SK-N-MC (cell line): ENCODE measurements around the gene RNF38.

Experiments used
- EZH2 ChIP-seq: fragments of 200-600 bp; sonication (generic); IDR thresholded peaks from one replicate; pipeline ENCODE4 v1.6.1; 2017; ENCODE audit warnings: antibody characterized with exemption
- FOXP2 ChIP-seq: optimal IDR thresholded peaks from 2 replicates; pipeline ENCODE3; 2011; ENCODE audit warnings: mild to moderate bottlenecking, moderate library complexity; ENCODE audit not compliant: insufficient read depth; ENCODE audit errors: extremely low read length, control extremely low read depth
- POLR2AphosphoS5 ChIP-seq: IDR thresholded peaks from 2 replicates; pipeline ENCODE4 v1.6.1; 2012; ENCODE audit warnings: mild to moderate bottlenecking, low read depth, low read length, borderline replicate concordance

DNA sequence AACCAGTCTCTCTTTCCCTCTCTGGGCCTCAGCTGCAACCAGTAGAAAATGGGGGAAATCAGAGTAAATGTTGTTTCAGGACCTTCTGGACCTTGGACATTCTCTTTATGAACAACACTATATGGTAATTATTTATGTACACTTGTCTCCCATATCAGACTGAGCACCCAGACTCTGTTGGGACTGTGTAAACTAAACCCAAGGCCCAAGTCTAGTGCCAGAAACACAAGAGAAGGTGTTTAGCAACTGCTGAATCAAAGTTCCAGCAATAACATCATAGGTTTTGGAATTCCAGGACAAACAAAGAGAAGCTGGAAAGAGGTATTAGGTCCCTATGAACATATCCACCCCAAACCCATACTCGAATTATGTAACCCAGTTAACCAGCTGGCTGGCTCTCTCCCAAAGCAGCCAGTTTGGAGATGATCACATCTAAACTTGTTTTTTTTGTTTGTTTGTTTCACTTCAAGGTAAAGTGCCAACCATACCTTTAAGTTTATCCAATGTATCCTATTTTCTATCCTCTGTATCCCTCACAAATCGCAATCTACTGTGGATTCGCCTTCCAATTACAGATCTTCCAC, 1.9 kb upstream of the RNF38 start:
- TF ChIP-seq POLR2AphosphoS5 (no peak), EZH2 (no peak), FOXP2 (no peak)
